Activated naive CD8-positive, alpha-beta T cell treated with anti-CD3 and anti-CD28 coated beads, Interleukin-2, amount 50 U/mL, for 24 hours (primary cell): ENCODE measurements around the gene CSRP1.
A peak's percentile ranks its signal among the peaks of the same experiment; 100 is the strongest.
"Not testable (repeated sequence)": the region's sequence is repeated elsewhere in the genome, so short reads cannot be mapped to it uniquely, and the experiment has no call there.

Experiments
- ATAC-seq: fragments of 150-1000 bp; cut with Tn5 transposase; one replicate; pipeline ENCODE4 v1.10.0; 2021
- DNase-seq: peaks from one replicate; pipeline ENCODE4 v3.0.0; 2021
- H3K27ac Mint-ChIP-seq: one replicate; pipeline ENCODE4 v1.8.0; 2021; ENCODE audit warnings: mild to moderate bottlenecking, mixed read lengths
- H3K27me3 Mint-ChIP-seq: one replicate; pipeline ENCODE4 v1.8.0; 2021; ENCODE audit warnings: mixed read lengths
- H3K36me3 Mint-ChIP-seq: one replicate; pipeline ENCODE4 v1.8.0; 2021; ENCODE audit warnings: low read depth, mixed read lengths
- H3K4me1 Mint-ChIP-seq: one replicate; pipeline ENCODE4 v1.8.0; 2021; ENCODE audit warnings: mixed read lengths
- H3K4me3 Mint-ChIP-seq: one replicate; pipeline ENCODE4 v1.8.0; 2021; ENCODE audit warnings: mild to moderate bottlenecking, moderate library complexity, mixed read lengths
- H3K9me3 Mint-ChIP-seq: one replicate; pipeline ENCODE4 v1.8.0; 2021; ENCODE audit warnings: mixed read lengths

CSRP1 gene

DNA sequence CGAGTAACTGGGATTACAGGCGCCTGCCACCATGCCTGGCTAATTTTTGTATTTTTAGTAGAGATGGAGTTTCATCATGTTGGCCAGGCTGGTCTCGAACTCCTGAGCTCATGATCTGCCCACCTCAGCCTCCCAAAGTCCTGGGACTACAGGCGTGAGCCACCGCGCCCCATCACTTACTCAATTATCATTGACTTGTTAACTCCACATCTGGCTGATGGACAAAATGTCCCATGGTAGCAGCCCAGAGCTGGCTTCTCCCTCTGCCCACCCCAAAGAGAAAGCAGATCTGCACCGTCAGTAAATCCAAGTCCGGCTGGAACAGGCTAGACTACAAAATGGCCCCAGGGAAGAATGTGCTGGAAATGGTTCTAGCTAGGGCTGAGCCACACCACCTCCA, 34.6 kb downstream of the CSRP1 start:
- not testable (repeated sequence) for H3K4me1 Mint-ChIP-seq, H3K9me3 Mint-ChIP-seq, ATAC-seq, H3K4me3 Mint-ChIP-seq, H3K36me3 Mint-ChIP-seq, DNase-seq, H3K27ac Mint-ChIP-seq
- H3K27me3 Mint-ChIP-seq: peaks cover 45% of the 10 kb centered on the region

DNA sequence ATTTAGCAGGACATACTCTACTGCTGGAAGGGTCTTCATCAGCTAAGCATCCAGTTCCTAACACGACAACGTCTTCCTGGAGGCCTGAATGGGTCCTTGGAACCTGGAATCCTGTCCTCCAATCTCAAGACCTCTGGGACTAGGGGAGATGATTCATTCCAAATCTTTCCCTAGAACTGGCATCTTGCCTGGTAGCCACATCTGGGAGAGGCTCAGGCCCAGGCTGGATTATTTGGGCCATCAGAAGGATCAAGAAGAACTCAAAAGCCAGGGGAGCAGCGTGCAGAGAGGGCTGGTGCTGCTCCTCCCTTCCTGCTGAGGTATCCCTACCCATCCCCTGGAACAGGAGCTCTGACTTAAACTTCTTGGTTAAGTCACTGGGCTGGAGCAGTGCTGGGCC, 35.2 kb downstream of the CSRP1 start:
- Mint-ChIP-seq H3K36me3 (no peaks in the 10 kb centered on the region), H3K27me3 (peaks cover 46% of the 10 kb centered on the region), H3K9me3 (no peaks in the 10 kb centered on the region), H3K4me1 (peaks cover 7% of the 10 kb centered on the region), H3K27ac (no peak overlapping the region), H3K4me3 (no peak overlapping the region)
- ATAC-seq: no peak
- no peak for DNase-seq

DNA sequence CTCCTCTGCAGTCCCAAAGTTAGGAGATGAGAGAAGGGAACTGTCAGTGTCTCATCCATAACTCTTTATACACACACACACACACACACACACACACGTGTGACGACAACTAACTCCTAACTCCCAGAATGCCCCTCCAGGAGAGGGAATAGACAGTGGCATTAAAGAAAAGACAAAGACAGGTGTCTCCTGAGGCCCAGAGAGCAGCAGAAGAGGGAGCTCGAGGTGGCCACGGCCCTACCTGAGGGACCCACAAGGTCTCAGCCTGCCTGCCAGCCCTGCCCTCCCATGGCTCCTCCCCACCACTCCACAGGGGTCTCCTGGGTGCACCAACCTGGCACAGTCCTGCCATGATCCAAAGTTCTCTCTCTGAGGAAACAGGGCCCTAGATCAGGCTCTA, 36.3 kb downstream of the CSRP1 start:
- H3K4me3 Mint-ChIP-seq: no peak overlapping the region
- peaks cover 44% of the 10 kb centered on the region for H3K27me3 Mint-ChIP-seq
- no peaks in the 10 kb centered on the region for H3K9me3 Mint-ChIP-seq
- DNase-seq: no peak
- peaks cover 7% of the 10 kb centered on the region for H3K4me1 Mint-ChIP-seq
- H3K36me3 Mint-ChIP-seq: no peaks in the 10 kb centered on the region
- H3K27ac Mint-ChIP-seq: no peak overlapping the region
- no peak for ATAC-seq

DNA sequence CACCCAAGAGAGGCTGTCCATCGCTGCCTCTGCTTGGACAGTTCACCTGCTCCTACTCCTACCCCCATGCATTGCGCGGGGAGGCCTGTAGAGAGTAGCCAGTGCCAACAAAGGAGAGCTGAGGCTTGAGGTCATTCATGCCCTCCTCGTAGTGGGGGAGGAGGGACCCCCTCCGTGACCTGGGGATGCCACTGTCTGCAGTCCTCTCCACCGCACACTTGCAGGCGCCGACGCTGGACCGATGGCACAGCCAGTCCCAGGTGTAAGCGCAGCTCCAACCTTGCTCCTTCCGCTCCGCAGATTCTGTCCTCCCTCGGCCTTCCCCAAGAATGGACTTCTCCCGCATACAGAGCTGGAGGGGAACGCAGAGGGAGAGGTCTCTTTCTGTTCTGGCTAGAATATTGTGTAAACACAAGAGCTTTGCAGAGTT, 37.3 kb downstream of the CSRP1 start:
- ATAC-seq (no peak), DNase-seq (no peak)
- H3K27ac Mint-ChIP-seq: no peak overlapping the region
- no peaks in the 10 kb centered on the region for H3K9me3 Mint-ChIP-seq
- peaks cover 7% of the 10 kb centered on the region for H3K4me1 Mint-ChIP-seq
- H3K36me3 Mint-ChIP-seq: no peaks in the 10 kb centered on the region
- H3K4me3 Mint-ChIP-seq: peak overlapping the region; percentile 43
- H3K27me3 Mint-ChIP-seq: peaks cover 47% of the 10 kb centered on the region

DNA sequence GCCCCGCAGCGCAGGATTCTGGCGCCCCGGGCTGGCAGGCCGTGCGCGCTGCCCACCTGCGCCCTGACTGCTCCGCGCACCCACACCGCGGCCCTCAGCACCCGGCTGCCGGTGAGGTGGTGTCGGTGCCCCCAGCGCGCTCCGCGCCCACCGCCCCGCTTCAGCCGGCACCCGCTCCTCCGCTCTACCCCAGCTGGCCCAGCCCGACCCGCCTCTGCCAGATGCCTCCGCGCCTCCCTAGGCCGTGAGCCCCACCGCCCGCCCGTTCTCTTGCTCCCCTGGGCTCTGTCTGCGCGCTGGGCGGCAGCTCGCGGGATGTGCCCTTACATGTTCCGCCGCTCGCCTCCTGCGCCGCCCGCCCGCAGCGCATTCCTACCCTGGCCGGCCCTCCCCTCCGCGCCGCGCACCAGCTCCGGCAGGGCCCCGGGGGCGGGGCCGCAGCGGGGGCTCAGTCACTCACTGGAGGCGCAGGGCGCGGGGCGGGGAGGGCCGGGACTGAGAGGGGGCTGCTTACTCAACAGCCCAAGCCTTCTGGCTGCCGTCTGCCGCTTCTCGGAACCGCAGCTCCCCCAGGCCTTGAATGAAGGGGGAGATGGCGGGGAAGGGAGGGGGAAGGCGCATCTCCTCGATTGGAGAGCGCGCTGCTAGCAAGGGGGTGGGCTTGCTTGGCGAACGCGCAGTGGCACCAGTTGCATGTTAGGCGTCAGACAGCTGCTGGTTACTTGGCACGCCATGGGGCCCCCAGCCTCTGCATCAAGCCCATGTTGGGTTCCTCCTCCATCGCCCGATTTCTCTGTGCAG, 37.9 kb downstream of the CSRP1 start, which contains the start of gene PHLDA3:
TSS of gene PHLDA3 (minus strand) at position 345 of the 801 bp plus-strand sequence. CDS start 402 bp downstream, outside the sequence.
- ATAC-seq: peak; percentile 81
- H3K4me3 Mint-ChIP-seq: peak within 1 kb of the TSS; percentile 43
- H3K27ac Mint-ChIP-seq: no peak within 1 kb of the TSS
- H3K4me1 Mint-ChIP-seq: peaks cover 7% of the 10 kb centered on the region
- H3K36me3 Mint-ChIP-seq: no peaks in the 10 kb centered on the region
- DNase-seq: peak; percentile 43
- no peaks in the 10 kb centered on the region for H3K9me3 Mint-ChIP-seq
- H3K27me3 Mint-ChIP-seq: peaks cover 47% of the 10 kb centered on the region

DNA sequence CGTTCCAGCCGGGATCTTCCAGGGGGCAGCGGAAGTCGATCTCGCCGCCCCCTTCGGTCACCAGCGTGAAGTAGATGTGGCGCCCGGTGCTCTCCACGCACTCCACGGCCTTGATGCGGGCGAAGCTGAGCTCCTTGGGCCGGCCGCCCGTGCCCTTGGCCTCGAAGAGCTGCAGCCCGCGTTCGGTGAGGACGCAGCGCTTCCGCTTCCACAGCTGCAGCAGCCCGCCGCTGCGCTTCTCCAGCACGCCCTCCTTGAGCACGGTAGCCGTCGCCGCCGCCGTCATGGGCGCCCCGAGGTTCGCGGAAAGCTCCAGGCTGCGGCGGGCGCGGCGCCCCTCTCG, 38.5 kb downstream of the CSRP1 start:
- Mint-ChIP-seq H3K4me3 (peak overlapping the region; percentile 38), H3K27ac (no peak overlapping the region), H3K4me1 (peaks cover 7% of the 10 kb centered on the region), H3K9me3 (no peaks in the 10 kb centered on the region), H3K27me3 (peaks cover 45% of the 10 kb centered on the region), H3K36me3 (no peaks in the 10 kb centered on the region)
- DNase-seq (peak; percentile 17), ATAC-seq (peak; percentile 9)

DNA sequence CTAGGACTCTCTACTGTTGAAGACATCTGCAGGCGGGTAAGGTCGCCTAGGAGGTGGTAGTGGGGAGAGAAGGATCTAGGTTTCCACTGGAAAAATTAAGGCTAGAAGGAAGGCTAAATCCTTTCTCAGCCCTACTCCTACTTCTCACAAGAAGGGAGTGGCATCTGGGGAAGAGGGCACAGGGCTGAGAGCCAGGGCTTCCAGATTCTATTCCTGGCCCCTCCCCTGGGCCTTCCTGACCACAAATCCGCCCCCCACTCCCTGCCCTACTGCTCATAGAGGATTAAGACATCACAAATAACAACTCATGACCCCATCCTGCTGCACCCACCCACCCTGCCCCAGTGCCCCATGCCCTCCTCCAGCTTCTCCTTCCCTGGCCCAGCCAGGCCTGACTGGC, 40.4 kb downstream of the CSRP1 start:
- Mint-ChIP-seq H3K27ac (no peak overlapping the region), H3K27me3 (peaks cover 38% of the 10 kb centered on the region), H3K9me3 (no peaks in the 10 kb centered on the region), H3K4me3 (no peak overlapping the region), H3K36me3 (no peaks in the 10 kb centered on the region), H3K4me1 (peaks cover 7% of the 10 kb centered on the region)
- ATAC-seq: no peak
- no peak for DNase-seq

DNA sequence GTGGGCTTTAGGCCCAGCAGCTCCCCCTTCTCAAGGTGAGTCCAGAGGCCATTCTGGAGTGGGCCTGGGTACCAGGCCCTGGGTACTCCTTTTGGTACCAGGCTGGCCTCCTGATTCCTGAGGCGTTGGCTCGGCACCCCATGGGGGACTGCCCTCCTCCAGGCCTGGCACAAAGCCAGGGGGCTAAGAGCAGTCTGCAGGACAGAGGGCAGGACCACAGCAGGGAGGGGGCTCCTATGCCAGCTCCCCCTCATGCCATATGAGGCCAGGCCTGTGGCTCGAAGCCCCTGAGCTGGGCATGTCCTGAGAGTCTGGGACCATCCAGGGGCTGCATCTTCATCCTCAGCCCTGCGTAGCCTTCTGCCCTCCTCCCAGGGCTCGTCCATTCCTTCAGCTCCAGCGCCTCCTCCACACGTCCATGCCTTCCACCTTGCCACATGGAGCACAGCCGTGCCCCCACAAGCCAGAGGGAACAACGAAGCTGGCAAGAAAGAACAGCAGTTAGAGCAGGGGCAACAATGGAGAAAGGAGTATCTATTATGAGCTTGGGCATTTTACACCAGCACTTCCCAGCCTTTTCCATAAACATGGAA, 41.1 kb downstream of the CSRP1 start:
- Mint-ChIP-seq H3K4me3 (no peak overlapping the region), H3K27ac (no peak overlapping the region), H3K27me3 (peaks cover 33% of the 10 kb centered on the region), H3K36me3 (no peaks in the 10 kb centered on the region), H3K4me1 (peaks cover 7% of the 10 kb centered on the region), H3K9me3 (no peaks in the 10 kb centered on the region)
- no peak for DNase-seq
- no peak for ATAC-seq

DNA sequence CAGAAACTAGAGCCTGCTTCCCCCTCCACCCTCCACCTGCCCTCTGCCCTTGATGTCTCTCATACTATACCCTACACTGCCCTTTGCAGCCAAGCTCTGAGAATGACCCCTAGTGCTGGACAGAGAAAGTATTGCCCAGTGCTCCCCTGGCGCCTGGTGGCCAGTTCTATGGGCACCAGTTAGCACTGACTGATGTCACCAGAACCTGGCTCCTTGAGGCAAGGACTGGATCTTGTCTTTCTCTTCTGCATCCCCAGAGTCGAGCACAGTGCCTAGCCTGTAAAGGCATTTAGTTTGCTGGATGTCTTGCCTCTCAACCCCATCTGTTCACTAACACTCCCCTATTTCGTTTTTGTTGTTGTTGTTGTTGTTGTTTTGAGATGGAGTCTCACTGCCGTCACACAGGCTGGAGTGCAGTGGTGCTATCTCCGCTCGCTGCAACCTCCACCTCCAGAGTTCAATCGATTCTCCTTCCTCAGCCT, 43.8 kb downstream of the CSRP1 start:
- DNase-seq (no peak), ATAC-seq (no peak)
- no peak overlapping the region for H3K27ac Mint-ChIP-seq
- H3K36me3 Mint-ChIP-seq: no peaks in the 10 kb centered on the region
- peaks cover 3% of the 10 kb centered on the region for H3K4me1 Mint-ChIP-seq
- peaks cover 14% of the 10 kb centered on the region for H3K27me3 Mint-ChIP-seq
- no peaks in the 10 kb centered on the region for H3K9me3 Mint-ChIP-seq
- H3K4me3 Mint-ChIP-seq: no peak overlapping the region

DNA sequence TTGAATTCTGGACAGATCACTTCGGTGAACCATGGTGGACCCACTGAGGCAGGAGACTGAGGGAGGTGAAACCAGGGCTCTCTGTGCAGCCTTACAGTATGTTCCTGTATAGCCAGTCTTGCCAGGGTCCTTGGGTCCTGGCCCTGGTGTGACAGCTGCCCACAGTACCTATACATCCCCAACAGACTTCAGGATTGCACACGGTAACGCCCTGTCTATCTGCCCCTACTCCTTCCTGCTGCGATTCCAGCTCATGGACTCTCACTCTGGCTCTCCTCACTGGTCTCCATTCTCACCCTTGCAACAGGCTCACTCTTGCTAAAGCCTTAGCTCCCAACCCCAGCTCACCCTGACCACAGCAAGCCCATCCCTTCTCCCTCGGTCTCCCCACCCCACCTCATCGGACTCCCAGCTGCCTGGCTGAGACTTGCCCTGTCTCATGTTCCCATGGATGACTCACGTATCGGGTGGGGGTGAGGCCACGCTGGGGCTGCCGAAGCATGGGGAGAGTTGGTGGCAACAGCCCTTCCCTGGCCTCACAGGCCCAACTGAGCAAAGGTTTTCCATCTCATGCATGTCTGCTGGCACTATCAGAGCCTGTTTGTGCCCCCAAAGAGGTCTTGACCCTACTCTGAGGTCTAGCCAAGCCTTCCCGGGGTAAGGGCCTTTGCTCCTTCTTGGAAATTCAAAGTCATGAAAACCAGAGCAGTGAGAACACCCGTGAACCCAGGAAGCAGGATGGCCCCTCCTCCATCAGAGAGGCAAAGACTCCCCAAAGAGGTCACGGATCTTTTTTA, 45.1 kb downstream of the CSRP1 start:
- Mint-ChIP-seq H3K9me3 (no peaks in the 10 kb centered on the region), H3K4me1 (peaks cover 1% of the 10 kb centered on the region), H3K36me3 (no peaks in the 10 kb centered on the region), H3K27me3 (peaks cover 9% of the 10 kb centered on the region), H3K4me3 (no peak overlapping the region), H3K27ac (no peak overlapping the region)
- DNase-seq (no peak), ATAC-seq (peak; percentile 27)

DNA sequence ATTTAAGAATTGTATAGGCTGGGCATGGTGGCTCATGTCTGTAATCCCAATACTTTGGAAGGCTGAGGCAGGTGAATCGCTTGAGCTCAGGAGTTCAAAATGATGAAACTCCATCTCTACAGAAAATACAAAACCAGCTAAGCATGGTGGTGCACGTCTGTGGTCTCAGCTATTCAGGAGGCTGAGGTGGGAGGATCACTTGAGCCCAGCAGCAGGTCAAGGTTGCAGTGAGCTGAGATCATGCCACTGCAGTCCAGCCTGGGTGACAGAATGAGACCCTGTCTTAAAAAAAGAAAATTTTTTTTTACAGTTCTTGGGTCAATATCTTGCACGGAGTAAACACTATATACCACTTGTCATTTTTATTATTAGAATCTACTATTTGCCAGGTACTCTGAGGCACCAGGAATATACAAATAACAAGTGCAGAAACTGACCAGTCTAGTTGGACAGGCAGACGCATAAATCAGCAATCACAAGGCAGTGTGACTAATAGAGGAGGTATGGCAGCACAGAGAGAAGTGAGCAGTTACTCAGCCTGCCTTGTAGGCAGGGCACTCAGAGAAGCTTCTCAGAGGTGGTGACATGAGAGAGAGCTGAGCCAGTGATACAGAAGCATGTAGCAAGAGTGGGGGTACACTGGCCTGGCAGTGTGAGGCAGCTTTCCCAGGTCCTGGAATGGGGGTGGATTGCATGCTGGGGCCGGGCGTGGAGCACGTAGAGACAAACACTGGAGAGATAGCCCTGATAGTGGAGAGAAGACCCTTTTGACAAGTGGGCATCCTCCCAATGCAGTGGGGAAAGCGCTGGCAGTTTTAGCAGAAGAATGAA, 45.9 kb downstream of the CSRP1 start:
- DNase-seq (no peak), ATAC-seq (no peak)
- Mint-ChIP-seq H3K27ac (no peak overlapping the region), H3K4me1 (peaks cover 2% of the 10 kb centered on the region), H3K27me3 (peaks cover 8% of the 10 kb centered on the region), H3K4me3 (no peak overlapping the region), H3K9me3 (no peaks in the 10 kb centered on the region), H3K36me3 (no peaks in the 10 kb centered on the region)

DNA sequence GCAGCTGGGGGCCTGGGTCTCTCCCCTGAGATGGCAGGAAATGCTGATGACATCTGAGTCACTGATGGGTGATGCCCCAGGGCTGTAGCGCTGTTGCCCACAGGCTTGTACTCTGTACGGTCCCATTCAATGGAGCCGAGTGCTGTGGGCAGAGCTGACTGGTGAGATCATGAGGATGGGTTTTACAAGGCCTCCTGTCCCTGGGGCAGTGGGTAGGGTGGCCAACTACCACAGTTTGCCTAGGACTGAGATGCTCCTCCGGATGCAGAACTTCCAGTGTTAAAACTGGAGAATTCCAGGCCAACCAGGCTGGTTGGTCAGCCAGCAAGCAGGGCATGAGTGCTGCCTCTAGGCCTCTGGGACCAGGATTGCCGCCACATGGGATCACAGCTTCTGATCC, 47.1 kb downstream of the CSRP1 start:
- H3K27ac Mint-ChIP-seq: no peak overlapping the region
- H3K36me3 Mint-ChIP-seq: no peaks in the 10 kb centered on the region
- no peak overlapping the region for H3K4me3 Mint-ChIP-seq
- DNase-seq: no peak
- H3K27me3 Mint-ChIP-seq: peaks cover 8% of the 10 kb centered on the region
- no peaks in the 10 kb centered on the region for H3K9me3 Mint-ChIP-seq
- peaks cover 2% of the 10 kb centered on the region for H3K4me1 Mint-ChIP-seq
- no peak for ATAC-seq

DNA sequence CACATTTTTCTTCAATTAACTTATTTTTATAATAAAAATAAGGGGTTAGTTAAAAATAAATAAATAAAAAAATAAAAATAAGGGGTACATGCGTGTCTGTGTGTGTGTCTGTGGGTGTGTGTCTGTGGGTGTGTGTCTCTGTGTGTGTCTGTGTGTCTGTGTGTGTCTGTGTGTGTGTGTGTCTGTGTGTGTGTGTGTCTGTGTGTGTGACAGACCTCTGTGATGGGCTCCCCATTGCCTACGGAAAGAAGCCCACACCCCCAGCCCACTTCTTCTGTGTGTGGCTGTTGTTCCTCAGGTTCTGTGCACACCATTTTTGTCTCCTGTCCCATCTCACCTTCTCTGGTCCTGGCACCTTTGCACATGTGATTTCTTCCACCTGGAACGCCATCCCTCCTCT, 47.9 kb downstream of the CSRP1 start:
- no peaks in the 10 kb centered on the region for H3K36me3 Mint-ChIP-seq
- no peaks in the 10 kb centered on the region for H3K9me3 Mint-ChIP-seq
- peaks cover 8% of the 10 kb centered on the region for H3K27me3 Mint-ChIP-seq
- no peak for DNase-seq
- H3K4me3 Mint-ChIP-seq: no peak overlapping the region
- H3K27ac Mint-ChIP-seq: peak overlapping the region; percentile 55
- no peak for ATAC-seq
- peaks cover 8% of the 10 kb centered on the region for H3K4me1 Mint-ChIP-seq

DNA sequence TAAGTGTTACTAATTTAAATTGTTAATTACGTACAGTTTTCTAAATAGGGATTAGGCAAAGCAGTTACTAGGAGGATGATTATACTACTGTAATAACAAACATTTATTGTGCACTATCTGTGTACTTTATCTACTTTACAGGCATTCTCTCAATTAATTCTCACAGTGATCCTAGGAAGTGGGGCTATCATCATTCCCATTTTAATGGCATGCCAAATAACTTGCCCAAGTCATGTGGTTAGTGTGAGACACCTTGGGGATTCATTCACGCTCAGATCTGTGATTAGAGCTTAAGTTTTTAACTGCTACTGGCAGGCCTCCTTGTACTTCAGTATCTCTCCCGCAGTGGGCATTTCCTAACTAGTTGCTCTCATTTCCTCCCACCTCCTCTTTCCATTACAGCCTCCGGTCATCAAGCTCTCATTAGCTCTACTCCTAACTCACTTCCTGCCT, 49.4 kb downstream of the CSRP1 start:
- Mint-ChIP-seq H3K36me3 (no peaks in the 10 kb centered on the region), H3K4me3 (no peak overlapping the region), H3K4me1 (peaks cover 10% of the 10 kb centered on the region), H3K9me3 (no peaks in the 10 kb centered on the region), H3K27ac (no peak overlapping the region), H3K27me3 (peaks cover 10% of the 10 kb centered on the region)
- no peak for DNase-seq
- ATAC-seq: no peak
